Naive B cell (primary cell): ENCODE measurements around the gene FAM187B. TPM values are rescaled to one million over a fixed set of nuclear protein-coding genes. Genes with fewer than 3 reads are reported as not detected.
"Not testable (repeated sequence)": the region's sequence is repeated elsewhere in the genome, so short reads cannot be mapped to it uniquely, and the experiment has no call there.

Experiments used
- ATAC-seq, 2 donors: fragments of 150-1000 bp; cut with Tn5 transposase; 2 replicates each; pipeline ENCODE4 v1.10.0; 2021; ENCODE audit warnings: low read depth in 2 of 2, mild to moderate bottlenecking in 2 of 2, moderate library complexity in 2 of 2
- DNase-seq: peaks from one replicate; pipeline ENCODE4 v3.0.0; 2022
- H3K27ac Mint-ChIP-seq, 6 donors: one replicate each; pipeline ENCODE4 v1.8.0; 2020 to 2022; ENCODE audit warnings: mild to moderate bottlenecking in 6 of 6, mixed read lengths in 6 of 6, moderate library complexity in 5 of 6, inconsistent platforms in 2 of 6
- H3K27me3 Mint-ChIP-seq, 3 donors: one replicate each; pipeline ENCODE4 v1.8.0; 2021 to 2022; ENCODE audit warnings: mixed read lengths in 3 of 3, mild to moderate bottlenecking in 1 of 3
- H3K36me3 Mint-ChIP-seq, 2 donors: one replicate each; pipeline ENCODE4 v1.8.0; 2020 to 2022; ENCODE audit warnings: mixed read lengths in 2 of 2, inconsistent platforms in 1 of 2, mild to moderate bottlenecking in 1 of 2
- H3K4me1 Mint-ChIP-seq, 3 donors: one replicate each; pipeline ENCODE4 v1.8.0; 2020 to 2022; ENCODE audit warnings: mixed read lengths in 3 of 3, inconsistent platforms in 1 of 3, mild to moderate bottlenecking in 1 of 3, moderate library complexity in 1 of 3
- H3K4me3 Mint-ChIP-seq, 8 donors: one replicate each; pipeline ENCODE4 v1.8.0; 2020 to 2022; ENCODE audit warnings: mild to moderate bottlenecking in 8 of 8, mixed read lengths in 8 of 8, moderate library complexity in 8 of 8, inconsistent platforms in 2 of 8
- H3K9me3 Mint-ChIP-seq, 7 donors: one replicate each; pipeline ENCODE4 v1.8.0; 2020 to 2022; ENCODE audit warnings: mixed read lengths in 7 of 7, mild to moderate bottlenecking in 5 of 7, inconsistent platforms in 2 of 7, moderate library complexity in 1 of 7
- polyA plus RNA-seq, 6 donors: library from polyadenylated mRNA; unstranded; fragments of 300-500 nt; fragmentation: Illumina TruSeq; gene quantifications; one replicate each; pipeline ENCODE4 v1.2.3, GENCODE V29; 2021; ENCODE audit warnings: low read depth in 6 of 6

FAM187B gene
- polyA plus RNA-seq, 6 donors from 2014 or later, result not detected

GRCh38 chr19:35208121-35208520, 20.4 kb downstream of the FAM187B start:
- no peak for ATAC-seq
- Mint-ChIP-seq H3K9me3 (peaks cover 0 to 13% (median 4%) of the 10 kb centered on the region in 7 donors), H3K4me1 (peaks cover 53 to 92% (median 72%) of the 10 kb centered on the region in 3 donors), H3K36me3 (peaks cover 0 to 9% of the 10 kb centered on the region in 2 donors), H3K27me3 (no peaks in the 10 kb centered on the region), H3K4me3 (peak overlapping the region in 4 of 8 donors; percentile 39 to 56 (median 48)), H3K27ac (peak overlapping the region; percentile 99 to 100 (median 100))
- DNase-seq, result no peak

- H3K27me3 Mint-ChIP-seq, result no peaks in the 10 kb centered on the region
- H3K9me3 Mint-ChIP-seq, result peaks cover 0 to 13% (median 4%) of the 10 kb centered on the region in 7 donors
- ATAC-seq, result no peak
- H3K27ac Mint-ChIP-seq, result peak overlapping the region; percentile 99 to 100 (median 100)
- peaks cover 53 to 92% (median 69%) of the 10 kb centered on the region in 3 donors for H3K4me1 Mint-ChIP-seq
- peaks cover 0 to 7% of the 10 kb centered on the region in 2 donors for H3K36me3 Mint-ChIP-seq
- peak overlapping the region in 6 of 8 donors; percentile 15 to 92 (median 70) for H3K4me3 Mint-ChIP-seq
- DNase-seq, result no peak
These were observed 21.1 kb downstream of the FAM187B start for GRCh38 chr19:35207391-35207871.

GRCh38 chr19:35206855-35207254, 21.7 kb downstream of the FAM187B start:
- H3K4me3 Mint-ChIP-seq, result peak overlapping the region; percentile 62 to 92 (median 83)
- no peaks in the 10 kb centered on the region for H3K27me3 Mint-ChIP-seq
- ATAC-seq (no peak), DNase-seq (no peak)
- H3K4me1 Mint-ChIP-seq, result peaks cover 47 to 90% (median 63%) of the 10 kb centered on the region in 3 donors
- peaks cover 0 to 2% of the 10 kb centered on the region in 2 donors for H3K36me3 Mint-ChIP-seq
- peaks cover 0 to 8% (median 4%) of the 10 kb centered on the region in 7 donors for H3K9me3 Mint-ChIP-seq
- H3K27ac Mint-ChIP-seq, result peak overlapping the region; percentile 99 to 100 (median 100)

GRCh38 chr19:35206379-35206778, 22.2 kb downstream of the FAM187B start:
- ATAC-seq (peak; percentile 56 to 61), DNase-seq (peak; percentile 80)
- H3K27ac Mint-ChIP-seq, result peak overlapping the region; percentile 99 to 100 (median 100)

GRCh38 chr19:35205733-35206323, 22.7 kb downstream of the FAM187B start:
- Mint-ChIP-seq H3K9me3 (peaks cover 0 to 7% (median 4%) of the 10 kb centered on the region in 7 donors), H3K36me3 (no peaks in the 10 kb centered on the region), H3K4me3 (peak overlapping the region; percentile 62 to 92 (median 83)), H3K27me3 (no peaks in the 10 kb centered on the region), H3K27ac (peak overlapping the region; percentile 99 to 100 (median 100)), H3K4me1 (peaks cover 45 to 85% (median 53%) of the 10 kb centered on the region in 3 donors)
- DNase-seq (no peak), ATAC-seq (peak; percentile 2 to 3)

More at GRCh38 chr19:35206379-35206778, 22.2 kb downstream of the FAM187B start:
- no peaks in the 10 kb centered on the region for H3K27me3 Mint-ChIP-seq
- H3K4me1 Mint-ChIP-seq, result peaks cover 45 to 88% (median 58%) of the 10 kb centered on the region in 3 donors
- H3K4me3 Mint-ChIP-seq, result peak overlapping the region; percentile 62 to 92 (median 83)
- H3K36me3 Mint-ChIP-seq, result no peaks in the 10 kb centered on the region
- H3K9me3 Mint-ChIP-seq, result peaks cover 0 to 7% (median 4%) of the 10 kb centered on the region in 7 donors

GRCh38 chr19:35204799-35205732, 23.5 kb downstream of the FAM187B start:
- H3K4me3 Mint-ChIP-seq, result peak overlapping the region; percentile 62 to 92 (median 80)
- DNase-seq, result peak; percentile 82
- H3K36me3 Mint-ChIP-seq, result no peaks in the 10 kb centered on the region
- H3K9me3 Mint-ChIP-seq, result peaks cover 0 to 7% (median 4%) of the 10 kb centered on the region in 7 donors
- H3K4me1 Mint-ChIP-seq, result peaks cover 42 to 81% (median 50%) of the 10 kb centered on the region in 3 donors
- peak; percentile 71 to 73 for ATAC-seq
- no peaks in the 10 kb centered on the region for H3K27me3 Mint-ChIP-seq
- peak overlapping the region; percentile 99 to 100 (median 100) for H3K27ac Mint-ChIP-seq

- peaks cover 0 to 4% (median 0%) of the 10 kb centered on the region in 3 donors for H3K27me3 Mint-ChIP-seq
- ATAC-seq, result no peak
- no peaks in the 10 kb centered on the region for H3K36me3 Mint-ChIP-seq
- peaks cover 48 to 64% (median 53%) of the 10 kb centered on the region in 3 donors for H3K4me1 Mint-ChIP-seq
- H3K9me3 Mint-ChIP-seq, result peaks cover 0 to 4% (median 2%) of the 10 kb centered on the region in 7 donors
- peak overlapping the region; percentile 49 to 100 (median 66) for H3K27ac Mint-ChIP-seq
- no peak for DNase-seq
- peak overlapping the region in 3 of 8 donors; percentile 13 to 40 (median 21) for H3K4me3 Mint-ChIP-seq
These were observed 25.5 kb downstream of the FAM187B start for GRCh38 chr19:35202722-35203688.

- Mint-ChIP-seq H3K27ac (no peak overlapping the region), H3K27me3 (peaks cover 0 to 4% (median 0%) of the 10 kb centered on the region in 3 donors), H3K9me3 (no peaks in the 10 kb centered on the region), H3K4me3 (no peak overlapping the region), H3K4me1 (peaks cover 23 to 31% (median 24%) of the 10 kb centered on the region in 3 donors), H3K36me3 (no peaks in the 10 kb centered on the region)
- ATAC-seq (no peak), DNase-seq (no peak)
These were observed 29.1 kb downstream of the FAM187B start for GRCh38 chr19:35199481-35199880.

GRCh38 chr19:35196861-35197260, 31.7 kb downstream of the FAM187B start:
- H3K27me3 Mint-ChIP-seq, DNase-seq, H3K9me3 Mint-ChIP-seq, H3K4me3 Mint-ChIP-seq, ATAC-seq, H3K36me3 Mint-ChIP-seq: not testable (repeated sequence)
- peak overlapping the region in 2 of 6 donors; percentile 10 to 44 for H3K27ac Mint-ChIP-seq
- peaks cover 13 to 20% (median 14%) of the 10 kb centered on the region in 3 donors for H3K4me1 Mint-ChIP-seq

- ATAC-seq (no peak), DNase-seq (no peak)
- Mint-ChIP-seq H3K27ac (no peak overlapping the region), H3K27me3 (peaks cover 0 to 4% (median 0%) of the 10 kb centered on the region in 3 donors), H3K36me3 (no peaks in the 10 kb centered on the region), H3K9me3 (peaks cover 0 to 4% (median 0%) of the 10 kb centered on the region in 7 donors), H3K4me3 (no peak overlapping the region), H3K4me1 (peaks cover 9 to 15% (median 13%) of the 10 kb centered on the region in 3 donors)
These were observed 32.7 kb downstream of the FAM187B start for GRCh38 chr19:35195830-35196229.

- no peak for DNase-seq
- ATAC-seq, result no peak
- H3K9me3 Mint-ChIP-seq, result peaks cover 0 to 4% (median 0%) of the 10 kb centered on the region in 7 donors
- H3K4me3 Mint-ChIP-seq, result peak overlapping the region in 1 of 8 donors; percentile 7
- H3K4me1 Mint-ChIP-seq, result peaks cover 9 to 15% (median 13%) of the 10 kb centered on the region in 3 donors
- H3K36me3 Mint-ChIP-seq, result no peaks in the 10 kb centered on the region
- H3K27me3 Mint-ChIP-seq, result peaks cover 0 to 4% (median 0%) of the 10 kb centered on the region in 3 donors
- peak overlapping the region in 4 of 6 donors; percentile 12 to 86 (median 60) for H3K27ac Mint-ChIP-seq
These were observed 34.2 kb downstream of the FAM187B start for GRCh38 chr19:35194012-35194984.
